ENCODE measurements around the gene MS4A5. TPM values are rescaled to one million over a fixed set of nuclear protein-coding genes. Genes with fewer than 3 reads are reported as not detected.

MS4A5 gene
- polyA plus RNA-seq, 1 of the 3 experiments (the other 2 are of a cell fraction) = not detected

DNA sequence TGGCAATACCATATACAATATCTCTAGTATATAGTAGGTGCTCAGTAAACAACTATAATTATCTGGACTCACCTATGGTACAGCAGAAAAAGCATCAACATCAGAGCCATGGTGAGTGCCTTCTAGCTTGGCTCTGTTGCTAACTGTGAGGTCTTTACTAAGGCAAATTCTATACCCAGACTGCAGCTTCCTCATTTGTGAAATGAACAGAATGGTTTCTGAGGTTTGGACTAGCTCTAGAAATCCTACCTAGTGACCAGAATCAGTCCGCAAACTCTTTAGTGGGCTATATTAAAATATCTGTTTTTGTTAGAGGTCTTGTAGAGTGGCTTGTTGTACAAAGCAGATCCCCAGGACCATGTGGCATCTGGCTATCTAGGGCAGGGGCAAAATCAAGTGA, 30.0 kb downstream of the MS4A5 start:
- Histone ChIP-seq H3K36me3 (replicated peaks in 1 of 2; ENCODE audit: control insufficient read depth in 1 of 2, insufficient read depth in 2 of 2, low read length in 1 of 2) (no peaks in the 10 kb centered on the region), H3K27me3 (ENCODE audit: insufficient read depth) (no peaks in the 10 kb centered on the region; the same call in 1 of the 2 replicates), H3F3A (replicated peaks; ENCODE audit: insufficient read depth) (no peaks in the 10 kb centered on the region), H3K4me3 (ENCODE audit: low read depth in 2 of 2, low read length in 1 of 2) (no peak overlapping the region), H2AFZ (ENCODE audit: low read depth) (no peak overlapping the region), H3K9ac (no peak overlapping the region), H3K79me2 (ENCODE audit: insufficient read depth) (no peaks in the 10 kb centered on the region), H3K4me2 (no peak overlapping the region), H3K4me1 (ENCODE audit: control insufficient read depth in 1 of 2, insufficient read depth in 2 of 2, low read depth in 1 of 2, low read length in 1 of 2) (no peaks in the 10 kb centered on the region), H3K27ac (ENCODE audit: low read depth in 2 of 2, low read length in 1 of 2) (no peak overlapping the region), H4K20me1 (ENCODE audit: insufficient read depth) (no peaks in the 10 kb centered on the region), H3K9me2 (no peaks in the 10 kb centered on the region), H3K9me3 (no peaks in the 10 kb centered on the region)
- TF ChIP-seq RAD21 (IDR thresholded peaks at IDR 0.05; ENCODE audit: low read length) (no peak), YY1 (IDR thresholded peaks at IDR 0.05; ENCODE audit: low read depth) (no peak), RCOR1 (IDR thresholded peaks at IDR 0.05; ENCODE audit: low read length) (no peak), RXRA (IDR thresholded peaks at IDR 0.05; ENCODE audit: borderline replicate concordance, low read depth) (no peak), JUND (IDR thresholded peaks at IDR 0.05) (no peak), TEAD4 (IDR thresholded peaks at IDR 0.05; ENCODE audit: borderline replicate concordance, insufficient read depth) (no peak), GATA2 (CRISPR knock-in tag; IDR thresholded peaks at IDR 0.05) (no peak), FOXJ3 (CRISPR knock-in tag; IDR thresholded peaks at IDR 0.05) (no peak), TAF1 (IDR thresholded peaks at IDR 0.05; ENCODE audit: borderline replicate concordance, low read depth, low read length) (no peak), USF1 (IDR thresholded peaks at IDR 0.05; ENCODE audit: borderline replicate concordance, low read depth) (no peak), SMC3 (IDR thresholded peaks at IDR 0.05; ENCODE audit: low read depth, low read length) (no peak), PBX3 (IDR thresholded peaks at IDR 0.05) (no peak), GABPA (IDR thresholded peaks at IDR 0.05; ENCODE audit: low read depth) (no peak), NRF1 (IDR thresholded peaks at IDR 0.05; ENCODE audit: low read depth, low read length) (no peak), MAX (IDR thresholded peaks at IDR 0.05; ENCODE audit: low read depth) (no peak), EZH2phosphoT487 (IDR thresholded peaks at IDR 0.05; ENCODE audit: borderline replicate concordance, low read depth) (no peak)
- TF ChIP-seq, protein P1, sequence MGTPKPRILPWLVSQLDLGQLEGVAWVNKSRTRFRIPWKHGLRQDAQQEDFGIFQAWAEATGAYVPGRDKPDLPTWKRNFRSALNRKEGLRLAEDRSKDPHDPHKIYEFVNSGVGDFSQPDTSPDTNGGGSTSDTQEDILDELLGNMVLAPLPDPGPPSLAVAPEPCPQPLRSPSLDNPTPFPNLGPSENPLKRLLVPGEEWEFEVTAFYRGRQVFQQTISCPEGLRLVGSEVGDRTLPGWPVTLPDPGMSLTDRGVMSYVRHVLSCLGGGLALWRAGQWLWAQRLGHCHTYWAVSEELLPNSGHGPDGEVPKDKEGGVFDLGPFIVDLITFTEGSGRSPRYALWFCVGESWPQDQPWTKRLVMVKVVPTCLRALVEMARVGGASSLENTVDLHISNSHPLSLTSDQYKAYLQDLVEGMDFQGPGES (IDR thresholded peaks at IDR 0.05; ENCODE audit: low read depth, low read length) = no peak
- ChIA-PET CTCF (no interaction called here), POLR2A (no interaction called here)
- no peak for DNase-seq
- WGBS (ENCODE audit: low lambda C conversion rate) = 86% methylated on average over 1 of the region's 1 CpG

DNA sequence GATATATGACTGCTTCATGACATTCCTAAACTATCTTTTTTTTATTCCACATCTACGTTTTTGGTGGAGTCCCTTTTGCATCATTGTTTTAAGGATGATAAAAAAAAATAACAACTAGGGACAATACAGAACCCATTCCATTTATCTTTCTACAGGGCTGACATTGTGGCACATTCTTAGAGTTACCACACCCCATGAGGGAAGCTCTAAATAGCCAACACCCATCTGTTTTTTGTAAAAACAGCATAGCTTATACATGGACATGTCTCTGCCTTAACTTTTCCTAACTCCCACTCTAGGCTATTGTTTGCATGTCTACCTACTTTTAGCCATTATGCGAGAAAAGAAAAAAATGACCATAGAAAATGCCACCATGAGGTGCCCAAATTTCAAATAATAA, 39.5 kb downstream of the MS4A5 start:
- no peaks in the 10 kb centered on the region for H3K9me3 ChIP-seq
- no peaks in the 10 kb centered on the region for H3K79me2 ChIP-seq (ENCODE audit: insufficient read depth)
- H3F3A ChIP-seq (replicated peaks; ENCODE audit: insufficient read depth) = no peaks in the 10 kb centered on the region
- H3K9me2 ChIP-seq = no peaks in the 10 kb centered on the region
- 3% methylated on average over 2 of the region's 2 CpGs for WGBS (ENCODE audit: low lambda C conversion rate)
- no peak overlapping the region for H3K27ac ChIP-seq (ENCODE audit: low read depth in 2 of 2, low read length in 1 of 2)
- CTCF ChIA-PET = no interaction called here
- H3K27me3 ChIP-seq (ENCODE audit: insufficient read depth) = no peaks in the 10 kb centered on the region
- H3K4me2 ChIP-seq = no peak overlapping the region
- H3K36me3 ChIP-seq (replicated peaks in 1 of 2; ENCODE audit: control insufficient read depth in 1 of 2, insufficient read depth in 2 of 2, low read length in 1 of 2) = no peaks in the 10 kb centered on the region
- POLR2A ChIA-PET = no interaction called here
- no peak for TF ChIP-seq TCF12 (IDR thresholded peaks at IDR 0.05)
- no peak for TF ChIP-seq POLR2AphosphoS5 (IDR thresholded peaks at IDR 0.05; ENCODE audit: low read depth, low read length)
- TF ChIP-seq REST (IDR thresholded peaks at IDR 0.05; ENCODE audit: low read depth, low read length) = no peak
- no peak for TF ChIP-seq NRF1 (IDR thresholded peaks at IDR 0.05; ENCODE audit: low read depth, low read length)
- TF ChIP-seq TAF1 (IDR thresholded peaks at IDR 0.05; ENCODE audit: borderline replicate concordance, low read depth, low read length) = no peak
- no peak overlapping the region for H3K9ac ChIP-seq
- no peaks in the 10 kb centered on the region for H3K4me1 ChIP-seq (ENCODE audit: control insufficient read depth in 1 of 2, insufficient read depth in 2 of 2, low read depth in 1 of 2, low read length in 1 of 2)
- no peak overlapping the region for H3K4me3 ChIP-seq (ENCODE audit: low read depth in 2 of 2, low read length in 1 of 2)
- no peak overlapping the region for H2AFZ ChIP-seq (ENCODE audit: low read depth)
- H4K20me1 ChIP-seq (ENCODE audit: insufficient read depth) = no peaks in the 10 kb centered on the region
- DNase-seq = no peak
